CD14-positive monocyte (primary cell): ENCODE data around the gene ATXN7L1. TPM values are rescaled to one million over a fixed set of nuclear protein-coding genes. Genes with fewer than 3 reads are reported as not detected.

Source experiments
- DNase-seq, 3 donors: peaks; one replicate each; pipeline ENCODE4 v3.0.0-alpha.2; 2011 to 2022
- H2AFZ ChIP-seq: 2 replicates; pipeline ENCODE4 v1.6.0; 2012; ENCODE audit warnings: mild to moderate bottlenecking, low read depth, low read length, inconsistent platforms; ENCODE audit not compliant: insufficient read depth, poor library complexity, severe bottlenecking
- H3K27ac ChIP-seq, 2 donors: 1 replicate in 1 of 2; 2 replicates in 1 of 2; pipeline ENCODE4 v1.5.1; 2012 to 2013; ENCODE audit warnings: low read length in 2 of 2, control low read depth in 1 of 2, inconsistent platforms in 1 of 2, low read depth in 1 of 2, mild to moderate bottlenecking in 1 of 2
- H3K27me3 ChIP-seq, 2 donors: one replicate each; pipeline versions ENCODE4 v1.6.0 to v1.6.1; 2011 to 2013; ENCODE audit warnings: low read length in 2 of 2; ENCODE audit not compliant: control insufficient read depth in 2 of 2, insufficient read depth in 2 of 2
- H3K36me3 ChIP-seq, 2 donors: replicated peaks in 1 of 2; 1 replicate in 1 of 2; 2 replicates in 1 of 2; pipeline versions ENCODE4 v1.5.1 to v1.6.1; 2012 to 2013; ENCODE audit warnings: low read length in 2 of 2, control low read depth in 1 of 2, inconsistent platforms in 1 of 2, mild to moderate bottlenecking in 1 of 2; ENCODE audit not compliant: insufficient read depth in 2 of 2, control insufficient read depth in 1 of 2
- H3K4me1 ChIP-seq, 2 donors: 1 replicate in 1 of 2; 2 replicates in 1 of 2; pipeline versions ENCODE4 v1.5.1 to v1.6.1; 2012 to 2013; ENCODE audit warnings: low read length in 2 of 2, control low read depth in 1 of 2, inconsistent platforms in 1 of 2, mild to moderate bottlenecking in 1 of 2, moderate library complexity in 1 of 2; ENCODE audit not compliant: insufficient read depth in 2 of 2, control insufficient read depth in 1 of 2
- H3K4me2 ChIP-seq: replicated peaks from 2 replicates; pipeline ENCODE3; 2012; ENCODE audit warnings: low read length, moderate library complexity, mild to moderate bottlenecking; ENCODE audit not compliant: poor library complexity, severe bottlenecking; ENCODE audit errors: extremely low read depth
- H3K4me3 ChIP-seq, 3 experiments: fragments of 200-600 bp in 1 of 3; sonication (generic) in 1 of 3; replicated peaks in 1 of 3; 1 replicate in 2 of 3; 2 replicates in 1 of 3; pipeline ENCODE4 v1.5.1; 2011 to 2013; ENCODE audit warnings: low read length in 3 of 3, mild to moderate bottlenecking in 3 of 3, control low read depth in 2 of 3, low read depth in 2 of 3, inconsistent platforms in 1 of 3, moderate library complexity in 1 of 3
- H3K79me2 ChIP-seq: 2 replicates; pipeline ENCODE4 v1.6.0; 2012; ENCODE audit warnings: mild to moderate bottlenecking, control low read depth, inconsistent platforms, low read length, moderate library complexity; ENCODE audit not compliant: insufficient read depth
- H3K9ac ChIP-seq: 2 replicates; pipeline ENCODE4 v1.6.0; 2017; ENCODE audit warnings: low read length, mild to moderate bottlenecking; ENCODE audit not compliant: insufficient read depth, poor library complexity, severe bottlenecking
- H3K9me3 ChIP-seq, 2 donors: replicated peaks in 1 of 2; 1 replicate in 1 of 2; 2 replicates in 1 of 2; pipeline versions ENCODE4 v1.5.1 to v1.6.1; 2012 to 2013; ENCODE audit warnings: low read length in 2 of 2, control low read depth in 1 of 2; ENCODE audit not compliant: control insufficient read depth in 1 of 2, insufficient read depth in 1 of 2
- H4K20me1 ChIP-seq: 2 replicates; pipeline ENCODE4 v1.6.0; 2012; ENCODE audit warnings: mild to moderate bottlenecking, low read length, control low read depth, moderate library complexity; ENCODE audit not compliant: insufficient read depth
- H3K27ac Mint-ChIP-seq, 7 donors: one replicate each; pipeline ENCODE4 v1.8.0; 2020; ENCODE audit warnings: mild to moderate bottlenecking in 7 of 7, mixed read lengths in 7 of 7, moderate library complexity in 6 of 7, inconsistent platforms in 2 of 7
- H3K27me3 Mint-ChIP-seq, 3 donors: one replicate each; pipeline ENCODE4 v1.8.0; 2021 to 2022; ENCODE audit warnings: low read depth in 3 of 3, mild to moderate bottlenecking in 3 of 3, mixed read lengths in 3 of 3, moderate library complexity in 3 of 3, inconsistent platforms in 1 of 3
- H3K36me3 Mint-ChIP-seq, 2 donors: one replicate each; pipeline ENCODE4 v1.8.0; 2020; ENCODE audit warnings: mixed read lengths in 2 of 2, inconsistent platforms in 1 of 2, mild to moderate bottlenecking in 1 of 2
- H3K4me1 Mint-ChIP-seq: one replicate; pipeline ENCODE4 v1.8.0; 2020; ENCODE audit warnings: mild to moderate bottlenecking, mixed read lengths
- H3K4me3 Mint-ChIP-seq, 2 donors: one replicate each; pipeline ENCODE4 v1.8.0; 2020; ENCODE audit warnings: mild to moderate bottlenecking in 2 of 2, mixed read lengths in 2 of 2, moderate library complexity in 1 of 2
- H3K9me3 Mint-ChIP-seq, 7 donors: one replicate each; pipeline ENCODE4 v1.8.0; 2020 to 2022; ENCODE audit warnings: mixed read lengths in 7 of 7, mild to moderate bottlenecking in 6 of 7, moderate library complexity in 6 of 7, inconsistent platforms in 2 of 7
- CTCF ChIP-seq: fragments of 200-600 bp; IDR thresholded peaks from one replicate; pipeline ENCODE4 v1.8.0; 2022; ENCODE audit warnings: antibody characterized with exemption, mild to moderate bottlenecking
- WGBS: methylation state at CpG from one replicate; pipeline ENCODE4 v1.1.5; 2013; ENCODE audit warnings: missing lambda C conversion rate; ENCODE audit not compliant: insufficient coverage; 5-methylcytosine and 5-hydroxymethylcytosine counted together
- intact Hi-C, 2 donors: fragments of 100-400 bp; cut with micrococcal nuclease; formaldehyde crosslinking; loops; one replicate each; pipeline versions ENCODE4 v1.15.0 to v1.15.1; 2023
- polyA plus RNA-seq, 3 donors: library from polyadenylated mRNA; depleted of rRNA in 1 of 3; unstranded in 2 of 3; stranded (reverse) in 1 of 3; fragments of 300-500 nt in 2 of 3; fragments of >200 nt in 1 of 3; fragmentation: Illumina TruSeq in 2 of 3; gene quantifications; 1 replicate in 2 of 3; 2 replicates in 1 of 3; pipeline ENCODE4 v1.2.3, GENCODE V29; 2012 to 2021

The ATXN7L1 gene
- polyA plus RNA-seq, 3 donors, result 4.5 to 12.2 (median 11.2) TPM

- Histone ChIP-seq H3K4me2 (no peak overlapping the region), H4K20me1 (peaks cover 11% of the 10 kb centered on the region), H3K27ac (no peak overlapping the region), H3K36me3 (no peaks in the 10 kb centered on the region), H3K9me3 (no peaks in the 10 kb centered on the region), H3K4me3 (no peak overlapping the region), H3K9ac (no peak overlapping the region), H3K27me3 (no peaks in the 10 kb centered on the region), H3K79me2 (no peaks in the 10 kb centered on the region), H3K4me1 (peaks cover 12 to 20% of the 10 kb centered on the region in 2 donors), H2AFZ (no peak overlapping the region)
- H3K9me3 Mint-ChIP-seq, result no peaks in the 10 kb centered on the region
- peak overlapping the region in 1 of 2 donors; percentile 27 for H3K4me3 Mint-ChIP-seq
- peaks cover 0 to 1% (median 0%) of the 10 kb centered on the region in 3 donors for H3K27me3 Mint-ChIP-seq
- H3K4me1 Mint-ChIP-seq, result peaks cover 26% of the 10 kb centered on the region
- TF ChIP-seq CTCF, result no peak
- WGBS, result 38% methylated on average over 3 of the region's 3 CpGs
- peak in 1 of 3 donors; percentile 23 for DNase-seq
- peak overlapping the region in 2 of 7 donors; percentile 1 to 10 for H3K27ac Mint-ChIP-seq
- peaks cover 4 to 11% of the 10 kb centered on the region in 2 donors for H3K36me3 Mint-ChIP-seq
- intact Hi-C loops, result no loop called here
These were observed 133.6 kb downstream of the ATXN7L1 start for GRCh38 chr7:105742787-105743186.

- no peaks in the 10 kb centered on the region for H3K9me3 Mint-ChIP-seq
- intact Hi-C loops, result no loop called here
- H3K36me3 ChIP-seq, result no peaks in the 10 kb centered on the region
- no peak overlapping the region for H3K27ac Mint-ChIP-seq
- H3K4me3 Mint-ChIP-seq, result no peak overlapping the region
- H3K9ac ChIP-seq, result no peak overlapping the region
- H2AFZ ChIP-seq, result no peak overlapping the region
- H3K79me2 ChIP-seq, result no peaks in the 10 kb centered on the region
- no peaks in the 10 kb centered on the region for H3K27me3 ChIP-seq
- H3K36me3 Mint-ChIP-seq, result peaks cover 0 to 6% of the 10 kb centered on the region in 2 donors
- H3K4me1 Mint-ChIP-seq, result peaks cover 26% of the 10 kb centered on the region
- no peaks in the 10 kb centered on the region for H3K27me3 Mint-ChIP-seq
- H3K4me1 ChIP-seq, result peaks cover 12 to 20% of the 10 kb centered on the region in 2 donors
- H3K4me3 ChIP-seq, result no peak overlapping the region
- no peak for TF ChIP-seq CTCF
- H3K4me2 ChIP-seq, result no peak overlapping the region
- H3K9me3 ChIP-seq, result no peaks in the 10 kb centered on the region
- peaks cover 11% of the 10 kb centered on the region for H4K20me1 ChIP-seq
- no peak overlapping the region for H3K27ac ChIP-seq
- 98% methylated on average over 4 of the region's 4 CpGs for WGBS
- no peak for DNase-seq
These were observed 134.4 kb downstream of the ATXN7L1 start for GRCh38 chr7:105741982-105742381.
